GM20000 (cell line): ENCODE results near the gene ALOX12.

Experiments
- DNase-seq: peaks from one replicate; pipeline ENCODE4 v3.0.0; 2012; ENCODE audit warnings: low spot score
- TF ChIP-seq, protein P1 (sequence below): IDR thresholded peaks from 2 replicates; pipeline ENCODE4 v1.5.1; 2012; ENCODE audit warnings: mild to moderate bottlenecking, control low read depth; ENCODE audit errors: extremely low read depth, missing control alignments

The ALOX12 gene

DNA sequence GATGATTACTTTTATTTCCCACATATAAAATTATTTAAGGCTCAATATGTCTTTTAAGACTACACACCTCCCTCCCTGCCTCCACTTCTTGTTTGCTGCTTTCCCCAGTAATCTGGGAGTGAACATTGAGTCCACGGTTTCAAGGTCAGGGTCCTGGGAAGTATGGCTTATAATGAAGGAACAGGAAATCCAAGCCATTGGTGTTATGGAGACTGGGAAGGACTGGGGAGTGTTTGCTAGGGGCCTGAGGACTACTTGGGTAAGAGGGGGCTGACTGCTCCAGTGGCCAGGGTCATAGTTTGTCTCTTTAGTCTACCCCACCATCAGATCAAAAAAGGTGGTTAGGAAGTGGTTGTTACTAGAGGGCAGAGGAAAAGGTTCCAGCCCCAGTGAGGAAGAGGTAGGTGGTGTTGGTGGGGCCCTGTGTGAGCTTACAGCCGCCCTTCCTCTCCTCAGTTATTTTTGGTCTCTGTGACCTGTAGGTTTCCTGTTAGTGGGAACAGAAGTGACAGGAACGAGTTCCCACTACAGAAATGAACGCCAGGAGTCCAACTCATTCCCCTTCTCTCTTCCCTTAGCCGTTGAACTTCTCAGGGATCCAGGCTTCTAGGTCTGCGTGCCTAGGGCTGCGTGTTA lies 39.2 kb downstream of the ALOX12 start:
- TF ChIP-seq, protein P1, sequence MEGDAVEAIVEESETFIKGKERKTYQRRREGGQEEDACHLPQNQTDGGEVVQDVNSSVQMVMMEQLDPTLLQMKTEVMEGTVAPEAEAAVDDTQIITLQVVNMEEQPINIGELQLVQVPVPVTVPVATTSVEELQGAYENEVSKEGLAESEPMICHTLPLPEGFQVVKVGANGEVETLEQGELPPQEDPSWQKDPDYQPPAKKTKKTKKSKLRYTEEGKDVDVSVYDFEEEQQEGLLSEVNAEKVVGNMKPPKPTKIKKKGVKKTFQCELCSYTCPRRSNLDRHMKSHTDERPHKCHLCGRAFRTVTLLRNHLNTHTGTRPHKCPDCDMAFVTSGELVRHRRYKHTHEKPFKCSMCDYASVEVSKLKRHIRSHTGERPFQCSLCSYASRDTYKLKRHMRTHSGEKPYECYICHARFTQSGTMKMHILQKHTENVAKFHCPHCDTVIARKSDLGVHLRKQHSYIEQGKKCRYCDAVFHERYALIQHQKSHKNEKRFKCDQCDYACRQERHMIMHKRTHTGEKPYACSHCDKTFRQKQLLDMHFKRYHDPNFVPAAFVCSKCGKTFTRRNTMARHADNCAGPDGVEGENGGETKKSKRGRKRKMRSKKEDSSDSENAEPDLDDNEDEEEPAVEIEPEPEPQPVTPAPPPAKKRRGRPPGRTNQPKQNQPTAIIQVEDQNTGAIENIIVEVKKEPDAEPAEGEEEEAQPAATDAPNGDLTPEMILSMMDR, result no peak
- no peak for DNase-seq

DNA sequence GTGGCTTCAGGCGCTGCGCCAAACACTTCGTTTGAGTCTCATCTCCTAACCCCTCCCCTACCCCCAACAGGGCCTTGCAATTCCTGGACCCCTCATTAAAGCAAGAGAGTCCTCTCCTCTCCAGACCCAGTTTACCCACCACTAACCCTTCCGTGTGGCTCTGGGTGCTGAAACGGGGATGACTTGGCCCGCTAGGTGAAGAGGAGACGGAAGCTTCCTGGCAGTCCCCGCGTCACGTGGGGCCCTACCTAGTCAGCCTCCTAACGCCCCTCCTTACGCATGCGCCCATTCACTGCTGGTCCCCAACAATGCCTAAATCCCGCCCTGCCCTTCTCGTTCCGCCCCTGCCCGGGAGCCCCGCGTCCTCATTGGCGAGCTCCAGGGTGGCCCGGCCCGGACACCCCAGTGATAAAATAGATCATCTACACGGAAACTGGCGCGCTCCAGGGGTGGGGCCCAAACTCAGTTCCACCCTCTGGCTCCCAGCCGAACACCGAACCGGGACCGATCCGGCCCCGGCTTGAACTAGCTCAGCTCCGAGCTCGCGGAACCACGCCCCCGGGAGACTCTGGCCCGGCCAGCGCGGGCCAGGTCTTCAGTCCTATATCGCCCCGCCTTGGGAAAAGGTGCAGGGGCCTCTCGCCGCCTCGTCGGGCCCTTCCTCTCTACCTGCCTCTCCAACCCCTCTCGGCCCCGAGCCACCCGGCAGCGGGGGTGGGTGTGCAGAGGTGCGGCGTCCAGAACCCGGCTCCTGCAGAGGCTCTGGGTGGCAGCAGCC lies 39.9 kb downstream of the ALOX12 start, which contains the start of gene SLC16A13:
TSS of gene SLC16A13 (plus strand) at position 425 of the 778 bp plus-strand sequence. CDS start 368 bp downstream, outside the sequence.
- TF ChIP-seq, protein P1, result no peak
- DNase-seq, result peak; percentile 98

DNA sequence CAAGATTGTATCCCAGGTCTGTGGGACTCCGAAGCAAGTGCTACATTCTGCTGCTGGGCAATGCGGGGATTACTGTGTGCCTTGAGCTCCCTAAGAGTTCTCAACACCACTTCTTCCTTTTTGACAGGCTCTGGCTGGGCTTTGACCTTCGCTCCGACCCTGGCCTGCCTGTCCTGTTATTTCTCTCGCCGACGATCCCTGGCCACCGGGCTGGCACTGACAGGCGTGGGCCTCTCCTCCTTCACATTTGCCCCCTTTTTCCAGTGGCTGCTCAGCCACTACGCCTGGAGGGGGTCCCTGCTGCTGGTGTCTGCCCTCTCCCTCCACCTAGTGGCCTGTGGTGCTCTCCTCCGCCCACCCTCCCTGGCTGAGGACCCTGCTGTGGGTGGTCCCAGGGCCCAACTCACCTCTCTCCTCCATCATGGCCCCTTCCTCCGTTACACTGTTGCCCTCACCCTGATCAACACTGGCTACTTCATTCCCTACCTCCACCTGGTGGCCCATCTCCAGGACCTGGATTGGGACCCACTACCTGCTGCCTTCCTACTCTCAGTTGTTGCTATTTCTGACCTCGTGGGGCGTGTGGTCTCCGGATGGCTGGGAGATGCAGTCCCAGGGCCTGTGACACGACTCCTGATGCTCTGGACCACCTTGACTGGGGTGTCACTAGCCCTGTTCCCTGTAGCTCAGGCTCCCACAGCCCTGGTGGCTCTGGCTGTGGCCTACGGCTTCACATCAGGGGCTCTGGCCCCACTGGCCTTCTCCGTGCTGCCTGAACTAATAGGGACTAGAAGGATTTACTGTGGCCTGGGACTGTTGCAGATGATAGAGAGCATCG lies 42.4 kb downstream of the ALOX12 start:
- TF ChIP-seq, protein P1, result no peak

DNA sequence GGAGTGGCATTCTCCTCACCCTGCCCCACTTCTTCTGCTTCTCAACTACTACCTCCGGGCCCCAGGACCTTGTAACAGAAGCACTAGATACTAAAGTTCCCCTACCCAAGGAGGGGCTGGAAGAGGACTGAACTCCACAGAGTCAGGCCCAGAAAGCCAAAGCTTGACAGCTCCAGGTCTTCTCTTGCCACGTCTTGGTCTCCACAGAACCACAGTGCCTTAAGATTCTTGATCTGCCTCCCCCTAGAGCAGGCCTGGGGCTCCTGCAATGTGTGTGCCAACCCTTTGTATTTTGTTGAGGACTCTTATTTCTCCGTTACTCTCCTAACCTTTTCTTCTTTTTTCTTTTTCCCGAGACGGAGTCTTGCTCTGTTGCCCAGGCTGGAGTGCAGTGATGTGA lies 44.0 kb downstream of the ALOX12 start:
- DNase-seq, result no peak
- TF ChIP-seq, protein P1, result no peak

More for the DNA sequence above, 42.4 kb downstream of the ALOX12 start:
- DNase-seq, result no peak

DNA sequence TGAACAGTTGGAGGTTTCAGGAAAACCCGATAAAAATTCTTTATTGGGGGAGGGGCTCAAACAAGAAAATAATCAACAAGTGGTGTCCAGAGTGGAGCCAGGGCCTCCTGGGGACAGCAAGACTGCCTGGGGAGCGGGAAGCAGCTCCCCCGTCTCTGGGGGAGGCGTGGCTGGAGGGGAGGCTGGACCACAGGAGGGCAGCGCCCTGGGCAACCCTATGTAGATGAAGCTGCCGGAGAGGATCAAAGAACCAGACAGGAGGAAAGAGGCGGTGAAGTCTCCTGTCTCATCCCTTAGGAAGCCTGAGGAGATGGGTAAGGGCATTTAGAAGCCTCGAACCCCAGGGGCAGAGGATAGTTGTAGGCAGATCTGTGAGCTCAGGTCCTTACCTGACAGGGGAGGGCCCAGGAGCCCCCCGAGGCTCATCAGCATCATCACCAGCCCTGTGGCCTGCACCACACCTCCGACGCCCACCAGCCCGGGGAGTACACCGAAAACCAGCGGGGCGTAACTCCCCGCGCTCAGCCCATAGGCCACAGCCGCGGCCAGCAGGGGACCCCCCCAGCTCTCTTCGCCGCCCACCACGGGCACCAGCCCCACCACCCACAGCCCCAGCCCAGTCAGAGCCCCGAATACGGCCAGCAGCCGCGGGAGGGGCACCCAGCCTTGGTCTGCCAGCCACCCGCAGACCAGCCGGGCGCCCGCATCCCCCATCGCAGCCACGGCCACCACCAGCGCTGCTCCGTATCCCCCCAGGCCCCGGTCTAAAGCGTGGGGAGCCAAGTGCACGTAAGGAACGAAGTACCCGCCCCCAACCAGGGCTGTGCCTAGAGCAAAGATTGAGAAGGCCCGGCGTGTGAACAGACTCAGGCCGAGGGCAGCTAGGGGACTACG lies 46.0 kb downstream of the ALOX12 start:
- DNase-seq, result peak; percentile 59
- TF ChIP-seq, protein P1, result no peak

DNA sequence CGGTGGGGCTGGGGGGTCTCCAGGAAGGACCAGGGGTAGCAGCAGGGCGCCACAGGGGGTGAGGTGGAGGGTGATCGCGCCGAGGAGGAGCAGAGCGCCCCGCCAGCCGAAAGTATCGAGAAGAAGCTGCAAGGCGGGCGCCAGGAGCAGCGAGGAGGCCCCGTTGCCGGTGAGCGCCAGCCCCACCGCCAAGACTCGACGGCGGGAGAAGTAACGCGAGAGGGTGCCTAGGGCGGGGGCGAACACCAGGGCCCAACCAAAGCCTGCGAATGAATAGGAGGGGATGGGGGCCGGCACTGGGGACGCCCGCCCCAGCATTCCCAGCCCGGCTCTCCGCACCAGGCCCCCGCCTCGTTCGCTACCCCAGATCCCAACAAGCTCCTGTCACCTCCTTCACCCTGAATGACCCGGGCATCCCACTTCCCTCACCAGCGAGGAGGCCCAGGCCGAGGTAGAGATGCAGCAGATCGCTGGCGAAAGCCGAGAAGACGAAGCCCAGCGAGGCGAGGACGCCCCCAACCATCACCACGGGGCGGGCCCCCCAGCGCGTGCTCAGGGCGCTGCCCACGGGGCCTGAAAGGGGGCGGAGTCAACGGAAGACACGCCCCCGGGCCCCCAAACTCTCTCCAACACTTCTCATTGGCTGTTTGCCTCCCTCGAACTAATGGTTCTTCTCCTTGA lies 46.8 kb downstream of the ALOX12 start:
- TF ChIP-seq, protein P1, result no peak
- DNase-seq, result peak; percentile 70
